Measurements from ENCODE around the gene FAM210A.

GRCh38 chr18:13672657-13673056 lies 53.7 kb downstream of the FAM210A start:
- TF ChIP-seq, protein P1, sequence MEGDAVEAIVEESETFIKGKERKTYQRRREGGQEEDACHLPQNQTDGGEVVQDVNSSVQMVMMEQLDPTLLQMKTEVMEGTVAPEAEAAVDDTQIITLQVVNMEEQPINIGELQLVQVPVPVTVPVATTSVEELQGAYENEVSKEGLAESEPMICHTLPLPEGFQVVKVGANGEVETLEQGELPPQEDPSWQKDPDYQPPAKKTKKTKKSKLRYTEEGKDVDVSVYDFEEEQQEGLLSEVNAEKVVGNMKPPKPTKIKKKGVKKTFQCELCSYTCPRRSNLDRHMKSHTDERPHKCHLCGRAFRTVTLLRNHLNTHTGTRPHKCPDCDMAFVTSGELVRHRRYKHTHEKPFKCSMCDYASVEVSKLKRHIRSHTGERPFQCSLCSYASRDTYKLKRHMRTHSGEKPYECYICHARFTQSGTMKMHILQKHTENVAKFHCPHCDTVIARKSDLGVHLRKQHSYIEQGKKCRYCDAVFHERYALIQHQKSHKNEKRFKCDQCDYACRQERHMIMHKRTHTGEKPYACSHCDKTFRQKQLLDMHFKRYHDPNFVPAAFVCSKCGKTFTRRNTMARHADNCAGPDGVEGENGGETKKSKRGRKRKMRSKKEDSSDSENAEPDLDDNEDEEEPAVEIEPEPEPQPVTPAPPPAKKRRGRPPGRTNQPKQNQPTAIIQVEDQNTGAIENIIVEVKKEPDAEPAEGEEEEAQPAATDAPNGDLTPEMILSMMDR (IDR thresholded peaks at IDR 0.05), result no peak
- no peak for TF ChIP-seq POLR2A (IDR thresholded peaks at IDR 0.05)
